ENCODE results near the gene NEDD4L. TPM values are rescaled to one million over a fixed set of nuclear protein-coding genes. Genes with fewer than 3 reads are reported as not detected.

The NEDD4L gene
- total RNA-seq, 1 experiment from 2014 or later: 54.1 TPM

GRCh38 chr18:58315739-58316215, 271.8 kb downstream of the NEDD4L start:
- no peak for DNase-seq (ENCODE audit: low read depth)

- DNase-seq (ENCODE audit: low read depth): no peak
Observed at GRCh38 chr18:58316396-58317342, 272.6 kb downstream of the NEDD4L start.

- DNase-seq (ENCODE audit: low read depth): no peak
Observed at GRCh38 chr18:58319719-58320118, 275.7 kb downstream of the NEDD4L start.

- DNase-seq (ENCODE audit: low read depth): peak; percentile 19
Observed at GRCh38 chr18:58320907-58321561, 277.0 kb downstream of the NEDD4L start.

GRCh38 chr18:58321986-58322385, 278.0 kb downstream of the NEDD4L start:
- DNase-seq (ENCODE audit: low read depth): peak; percentile 90

GRCh38 chr18:58322464-58322863, 278.4 kb downstream of the NEDD4L start:
- DNase-seq (ENCODE audit: low read depth): no peak

GRCh38 chr18:58323866-58324762, 280.1 kb downstream of the NEDD4L start:
- no peak for DNase-seq (ENCODE audit: low read depth)

- DNase-seq (ENCODE audit: low read depth): no peak
Observed at GRCh38 chr18:58324824-58325480, 280.9 kb downstream of the NEDD4L start.

- peak; percentile 28 for DNase-seq (ENCODE audit: low read depth)
Observed at GRCh38 chr18:58325494-58325893, 281.5 kb downstream of the NEDD4L start.

GRCh38 chr18:58334061-58334460, 290.0 kb downstream of the NEDD4L start:
- DNase-seq (ENCODE audit: low read depth): no peak

- DNase-seq (ENCODE audit: low read depth): no peak
Observed at GRCh38 chr18:58335223-58335622, 291.2 kb downstream of the NEDD4L start.

GRCh38 chr18:58335821-58336220, 291.8 kb downstream of the NEDD4L start:
- DNase-seq (ENCODE audit: low read depth): no peak

GRCh38 chr18:58336605-58337004, 292.6 kb downstream of the NEDD4L start:
- DNase-seq (ENCODE audit: low read depth): peak; percentile 60

- DNase-seq (ENCODE audit: low read depth): no peak
Observed at GRCh38 chr18:58337285-58337684, 293.3 kb downstream of the NEDD4L start.

GRCh38 chr18:58337686-58338085, 293.7 kb downstream of the NEDD4L start:
- DNase-seq (ENCODE audit: low read depth): peak; percentile 58

GRCh38 chr18:58338141-58338540, 294.1 kb downstream of the NEDD4L start:
- DNase-seq (ENCODE audit: low read depth): no peak

GRCh38 chr18:58338961-58339592, 295.1 kb downstream of the NEDD4L start:
- DNase-seq (ENCODE audit: low read depth): no peak

- no peak for DNase-seq (ENCODE audit: low read depth)
Observed at GRCh38 chr18:58339890-58340289, 295.9 kb downstream of the NEDD4L start.

- no peak for DNase-seq (ENCODE audit: low read depth)
Observed at GRCh38 chr18:58341916-58342315, 297.9 kb downstream of the NEDD4L start.

GRCh38 chr18:58344080-58344670, 300.1 kb downstream of the NEDD4L start:
- no peak for DNase-seq (ENCODE audit: low read depth)

All from M059J (cell line).